ENCODE measurements around the gene NELFA.
"Not testable (repeated sequence)": the region's sequence is repeated elsewhere in the genome, so short reads cannot be mapped to it uniquely, and the experiment has no call there.

NELFA gene

GRCh38 chr4:1994938-1995337 is 13.8 kb downstream of the NELFA start:
- in situ Hi-C loops (cut with MboI; ENCODE audit: low sequenced_read_pairs), result no loop called here

GRCh38 chr4:1993718-1994516 is 14.9 kb downstream of the NELFA start:
- in situ Hi-C loops (cut with MboI; ENCODE audit: low sequenced_read_pairs), result not testable (repeated sequence)

GRCh38 chr4:1993169-1993516 is 15.6 kb downstream of the NELFA start:
- in situ Hi-C loops (cut with MboI; ENCODE audit: low sequenced_read_pairs), result no loop called here

GRCh38 chr4:1992468-1993168 is 16.2 kb downstream of the NELFA start:
- in situ Hi-C loops (cut with MboI; ENCODE audit: low sequenced_read_pairs), result no loop called here

GRCh38 chr4:1991596-1992434 is 17.0 kb downstream of the NELFA start:
- in situ Hi-C loops (cut with MboI; ENCODE audit: low sequenced_read_pairs), result no loop called here

- in situ Hi-C loops (cut with MboI; ENCODE audit: low sequenced_read_pairs), result no loop called here
These were observed 17.7 kb downstream of the NELFA start for GRCh38 chr4:1991087-1991486.

GRCh38 chr4:1990676-1991075 is 18.1 kb downstream of the NELFA start:
- in situ Hi-C loops (cut with MboI; ENCODE audit: low sequenced_read_pairs), result no loop called here

GRCh38 chr4:1990348-1990645 is 18.5 kb downstream of the NELFA start:
- in situ Hi-C loops (cut with MboI; ENCODE audit: low sequenced_read_pairs), result no loop called here

GRCh38 chr4:1989533-1990347 is 19.0 kb downstream of the NELFA start:
- in situ Hi-C loops (cut with MboI; ENCODE audit: low sequenced_read_pairs), result no loop called here

- in situ Hi-C loops (cut with MboI; ENCODE audit: low sequenced_read_pairs), result no loop called here
These were observed 20.4 kb downstream of the NELFA start for GRCh38 chr4:1988327-1988724.

GRCh38 chr4:1987721-1988326 is 20.9 kb downstream of the NELFA start:
- in situ Hi-C loops (cut with MboI; ENCODE audit: low sequenced_read_pairs), result no loop called here

- in situ Hi-C loops (cut with MboI; ENCODE audit: low sequenced_read_pairs), result no loop called here
These were observed 21.5 kb downstream of the NELFA start for GRCh38 chr4:1987296-1987695.

GRCh38 chr4:1986578-1987210 is 22.1 kb downstream of the NELFA start:
- in situ Hi-C loops (cut with MboI; ENCODE audit: low sequenced_read_pairs), result no loop called here

GRCh38 chr4:1985780-1986577 is 22.8 kb downstream of the NELFA start:
- in situ Hi-C loops (cut with MboI; ENCODE audit: low sequenced_read_pairs), result no loop called here

GRCh38 chr4:1985294-1985693 is 23.5 kb downstream of the NELFA start:
- in situ Hi-C loops (cut with MboI; ENCODE audit: low sequenced_read_pairs), result no loop called here

- in situ Hi-C loops (cut with MboI; ENCODE audit: low sequenced_read_pairs), result no loop called here
These were observed 24.2 kb downstream of the NELFA start for GRCh38 chr4:1984406-1985191.

- in situ Hi-C loops (cut with MboI; ENCODE audit: low sequenced_read_pairs), result no loop called here
These were observed 24.8 kb downstream of the NELFA start for GRCh38 chr4:1983846-1984405.

Measured in HL-60/S4 (cell line).